Stimulated activated naive CD4-positive, alpha-beta T cell treated with Interleukin-2 at 50 U/mL for 16 hours (primary cell): ENCODE results near the gene DUOX2.

ENCODE experiments used
- DNase-seq: peaks from one replicate; lab custom pipeline; 2025; lab: John Stamatoyannopoulos, UW

DUOX2 gene

DNA sequence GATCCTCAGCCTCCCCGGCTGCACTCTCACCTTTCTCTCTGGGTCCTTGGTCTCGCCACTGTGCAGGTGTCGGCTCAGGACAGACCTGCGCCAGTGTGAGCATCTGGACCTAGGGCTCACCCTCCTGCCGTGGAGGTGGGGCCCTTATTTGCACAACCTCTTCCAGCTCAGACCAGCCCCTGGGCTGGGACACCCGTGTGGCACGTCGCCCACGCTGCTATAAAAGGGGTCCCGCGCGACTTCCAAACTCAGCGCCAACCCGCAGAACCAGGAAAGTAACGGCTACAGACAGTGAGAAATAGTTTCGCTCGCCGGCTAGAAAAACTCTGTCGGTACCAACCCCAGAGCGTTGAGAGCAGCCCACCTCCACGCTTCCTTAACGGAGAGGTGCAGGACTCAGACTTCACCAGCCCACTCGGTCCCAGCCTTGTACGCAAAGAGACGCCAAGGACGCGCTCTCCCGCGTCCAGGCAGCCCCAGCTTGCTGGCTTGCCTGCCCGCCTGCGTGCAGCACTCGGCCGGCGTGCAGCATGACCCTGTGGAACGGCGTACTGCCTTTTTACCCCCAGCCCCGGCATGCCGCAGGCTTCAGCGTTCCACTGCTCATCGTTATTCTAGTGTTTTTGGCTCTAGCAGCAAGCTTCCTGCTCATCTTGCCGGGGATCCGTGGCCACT lies at the start of gene DUOX2, which contains the start of gene DUOXA2:
Gene DUOX2, minus strand, starts transcription at position 97 of the 675 bp plus-strand sequence. CDS start 761 bp downstream, outside the sequence.
Gene DUOXA2, plus strand, starts transcription at position 251 of the 675 bp plus-strand sequence. Its CDS starts 280 bp downstream, at position 531.
- no peak for DNase-seq

- no peak for DNase-seq
Measured at GRCh38 chr15:45163508-45163856, 49.5 kb upstream of the DUOX2 start.

DNA sequence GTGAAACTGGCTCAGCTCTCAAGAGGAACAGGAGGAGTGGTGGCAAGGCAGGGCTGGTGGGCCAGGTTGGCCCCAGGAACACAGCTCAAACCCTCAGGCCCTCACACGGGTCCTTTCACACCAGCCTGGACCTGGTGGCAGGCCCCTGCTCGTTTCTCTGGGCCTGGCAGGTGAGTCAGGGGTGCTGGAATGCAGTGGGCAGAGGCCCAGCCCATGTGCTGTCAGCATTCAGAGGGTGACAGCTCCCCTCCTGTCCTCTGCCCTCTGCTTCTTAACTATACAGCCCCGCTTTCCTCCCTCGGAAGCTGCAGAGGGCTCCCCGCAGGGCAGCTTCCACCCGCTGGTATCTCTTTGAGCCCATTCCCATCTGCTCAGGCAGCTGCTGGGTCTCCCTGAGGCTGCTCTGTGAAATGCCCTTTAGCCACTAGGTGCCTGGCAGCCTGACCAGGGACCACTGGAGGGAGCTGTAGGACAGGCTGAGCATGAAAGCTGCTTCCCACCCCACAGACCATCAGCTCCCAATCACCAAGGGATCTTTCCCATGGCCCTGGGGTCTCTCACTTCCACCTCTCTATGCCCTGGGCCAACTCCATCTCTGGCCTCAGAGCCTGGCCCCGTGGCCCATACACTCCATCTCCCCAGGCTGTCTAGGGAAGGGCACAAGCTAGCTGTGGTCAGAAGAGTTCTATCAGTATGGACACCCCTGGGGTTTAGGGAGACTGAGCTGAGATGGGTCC lies 49.0 kb upstream of the DUOX2 start:
- DNase-seq: peak; percentile 50

- DNase-seq: no peak
Measured at GRCh38 chr15:45161666-45162065, 47.7 kb upstream of the DUOX2 start.

- no peak for DNase-seq
Measured at GRCh38 chr15:45157974-45158373, 44.0 kb upstream of the DUOX2 start.

DNA sequence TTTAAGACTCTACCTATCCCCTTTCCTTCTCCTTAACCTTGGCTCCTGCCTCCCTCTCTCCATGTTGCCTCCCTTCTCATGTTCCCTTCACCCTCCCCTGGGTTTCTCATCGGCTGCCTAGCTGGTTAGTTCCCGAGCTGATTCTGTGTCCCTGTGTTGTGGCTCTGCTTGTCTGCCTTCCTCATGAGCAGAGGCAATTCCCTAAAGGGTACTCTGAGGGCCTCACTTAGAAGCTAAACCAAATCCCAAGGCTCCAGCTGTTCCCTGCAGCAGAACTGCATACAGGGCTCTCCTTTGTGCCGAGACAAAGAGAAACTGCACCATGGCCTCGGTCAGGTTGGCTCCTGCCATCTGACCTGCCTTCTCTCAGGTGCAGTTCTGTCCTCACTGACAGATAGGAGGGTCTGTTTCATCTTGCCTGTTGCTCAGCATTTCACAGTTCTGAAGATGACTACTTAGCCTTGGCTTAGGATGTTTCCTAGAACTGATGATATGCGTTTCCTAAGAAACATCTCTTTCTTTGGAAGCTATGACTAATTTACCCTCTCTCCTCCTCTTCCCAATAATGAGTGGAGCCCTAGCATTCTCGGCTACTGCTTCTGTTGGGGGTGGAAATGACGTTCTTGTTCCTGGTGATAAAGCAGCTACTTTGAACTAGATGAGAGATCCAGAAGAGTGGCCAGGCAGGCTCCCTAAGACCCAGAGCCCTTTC lies 42.9 kb upstream of the DUOX2 start:
- no peak for DNase-seq

- no peak for DNase-seq
Measured at GRCh38 chr15:45155739-45156138, 41.8 kb upstream of the DUOX2 start.

DNA sequence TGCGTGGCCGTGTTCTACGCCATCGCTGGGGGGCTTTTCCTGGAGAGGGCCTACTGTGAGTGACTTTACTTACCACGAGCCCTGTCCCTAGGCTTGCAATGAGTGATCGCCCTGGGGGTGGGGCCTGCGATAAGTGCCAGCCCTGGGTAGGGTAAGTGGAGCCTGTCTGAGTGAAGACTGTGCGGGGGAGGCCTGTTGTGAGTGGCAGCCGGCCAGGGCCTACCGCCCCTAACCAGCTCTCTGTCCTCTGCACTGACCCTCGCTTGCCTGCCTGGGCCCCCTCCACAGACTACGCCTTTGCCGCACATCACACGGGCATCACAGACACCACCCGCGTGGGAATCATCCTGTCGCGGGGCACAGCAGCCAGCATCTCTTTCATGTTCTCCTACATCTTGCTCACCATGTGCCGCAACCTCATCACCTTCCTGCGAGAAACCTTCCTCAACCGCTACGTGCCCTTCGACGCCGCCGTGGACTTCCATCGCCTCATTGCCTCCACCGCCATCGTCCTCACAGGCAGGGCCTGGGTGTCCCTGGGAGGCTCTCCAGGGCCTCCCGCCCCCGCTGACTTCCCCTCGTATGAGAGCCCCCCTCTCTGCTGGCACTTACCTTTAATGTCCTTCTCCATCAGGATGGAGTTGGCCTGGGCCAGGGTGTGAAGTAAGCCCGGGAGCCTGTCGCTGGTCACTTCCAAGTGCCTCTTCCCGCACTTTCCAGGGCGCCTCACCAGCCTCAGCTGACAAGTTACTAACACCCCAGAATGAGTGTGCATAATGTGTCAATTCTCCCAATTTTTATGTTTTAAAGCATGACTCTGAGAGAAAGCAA lies 38.2 kb upstream of the DUOX2 start:
- DNase-seq: no peak

DNA sequence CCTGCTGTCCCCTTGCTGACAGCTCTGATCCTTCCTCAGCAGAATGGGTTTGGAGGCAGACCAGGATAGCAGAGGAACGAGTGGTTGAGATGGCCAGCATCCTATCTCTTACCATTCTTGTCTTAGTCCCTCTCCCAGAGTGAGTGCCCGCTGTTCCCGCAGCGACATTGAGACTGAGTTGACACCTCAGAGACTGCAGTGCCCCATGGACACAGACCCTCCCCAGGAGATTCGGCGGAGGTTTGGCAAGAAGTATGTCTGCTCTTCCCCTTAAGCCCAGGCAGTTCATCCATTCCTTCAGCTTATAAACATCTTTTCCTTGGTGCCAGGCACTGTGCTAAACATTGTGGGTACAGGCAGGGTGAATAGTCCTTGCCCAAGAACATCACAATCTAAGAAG lies 37.0 kb upstream of the DUOX2 start:
- DNase-seq: no peak

DNA sequence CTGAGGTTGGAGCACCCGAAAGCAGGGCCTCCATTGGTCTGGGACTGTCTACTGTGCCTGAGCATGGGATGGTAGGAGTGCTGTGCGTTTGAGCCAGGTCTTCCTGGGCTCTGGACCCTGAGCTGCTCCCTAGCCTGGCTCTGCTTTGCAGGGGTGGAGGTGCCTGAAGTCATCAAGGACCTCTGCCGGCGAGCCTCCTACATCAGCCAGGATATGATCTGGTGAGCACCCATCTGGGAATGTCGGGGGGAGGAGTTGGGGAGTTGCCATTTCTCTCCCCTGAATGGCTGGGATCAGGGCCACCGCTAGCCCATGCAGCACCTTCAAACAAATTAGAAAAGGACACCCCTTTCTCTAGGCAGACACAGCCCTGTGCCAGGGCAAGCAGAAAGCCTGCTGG lies 36.5 kb upstream of the DUOX2 start:
- DNase-seq: no peak

DNA sequence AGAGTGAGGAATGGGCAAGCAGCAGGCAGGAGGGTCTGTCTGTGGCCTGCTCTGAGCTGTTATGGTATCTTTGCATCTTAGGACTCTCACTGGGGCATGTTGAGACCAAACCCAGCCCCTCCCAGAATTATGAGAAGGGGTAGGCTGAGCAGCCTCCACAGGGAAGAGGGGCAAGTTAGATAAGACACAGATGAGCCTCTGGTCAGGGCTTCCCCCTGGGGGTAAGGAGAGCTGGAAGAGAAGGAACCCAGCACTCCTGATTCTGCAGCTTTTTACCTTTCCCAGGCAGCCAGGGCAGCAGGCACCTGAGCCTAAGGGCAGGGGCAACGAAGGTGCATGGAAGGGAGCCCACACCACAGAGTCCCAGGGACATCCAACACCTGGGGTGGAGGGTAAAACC lies 35.1 kb upstream of the DUOX2 start:
- DNase-seq: no peak

GRCh38 chr15:45148076-45149059 lies 34.4 kb upstream of the DUOX2 start:
- DNase-seq: no peak

DNA sequence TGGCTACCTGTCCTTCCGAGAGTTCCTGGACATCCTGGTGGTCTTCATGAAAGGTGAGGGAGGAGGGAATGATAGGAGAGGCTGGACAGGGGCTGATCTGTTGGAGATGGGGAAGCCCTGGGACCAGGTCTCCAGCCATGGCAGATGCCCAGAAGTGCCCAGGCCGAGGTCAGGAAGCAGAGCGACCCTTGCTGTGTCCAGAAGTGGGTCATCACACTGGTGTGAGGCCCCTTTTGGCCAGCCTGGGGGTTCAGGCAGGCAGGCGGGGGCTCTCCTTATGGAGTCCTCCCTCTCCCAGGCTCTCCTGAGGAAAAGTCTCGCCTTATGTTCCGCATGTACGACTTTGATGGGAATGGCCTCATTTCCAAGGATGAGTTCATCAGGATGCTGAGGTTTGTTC lies 33.6 kb upstream of the DUOX2 start:
- DNase-seq: no peak

DNA sequence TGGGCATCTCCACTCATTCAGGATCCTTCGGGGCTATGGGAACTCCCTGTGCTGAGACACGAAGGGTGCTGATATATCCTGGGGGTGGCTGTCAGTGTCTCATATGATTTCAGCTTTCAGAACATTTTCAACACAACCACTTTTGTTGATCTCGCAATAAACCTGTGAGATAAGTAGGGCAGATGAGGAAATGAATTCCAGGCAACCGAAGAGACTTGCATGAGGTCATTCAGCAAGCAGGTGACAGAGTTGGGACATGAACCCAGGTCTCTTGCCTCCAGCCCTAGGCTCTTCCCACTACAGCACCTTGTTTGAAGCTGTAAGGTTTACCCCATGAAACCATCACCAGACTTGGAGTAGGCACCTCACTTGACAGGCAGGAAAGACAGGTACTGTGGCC lies 32.4 kb upstream of the DUOX2 start:
- no peak for DNase-seq

DNA sequence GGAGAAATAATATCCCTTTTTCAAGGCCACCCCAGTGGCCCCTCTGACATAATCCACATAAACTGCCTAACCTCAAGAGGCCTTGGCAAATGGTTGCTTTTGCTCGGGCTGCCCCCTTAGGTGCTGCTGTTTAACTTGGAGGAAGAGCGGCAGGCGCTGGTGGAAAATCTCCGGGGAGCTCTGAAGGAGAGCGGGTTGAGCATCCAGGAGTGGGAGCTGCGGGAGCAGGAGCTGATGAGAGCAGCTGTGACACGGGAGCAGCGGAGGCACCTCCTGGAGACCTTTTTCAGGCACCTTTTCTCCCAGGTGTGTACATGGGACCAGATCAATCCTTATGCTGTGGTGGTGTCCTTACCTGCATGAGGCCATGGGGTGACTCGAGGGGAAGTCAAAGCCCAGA lies 30.8 kb upstream of the DUOX2 start:
- no peak for DNase-seq

- no peak for DNase-seq
Measured at GRCh38 chr15:45143946-45144345, 30.0 kb upstream of the DUOX2 start.

DNA sequence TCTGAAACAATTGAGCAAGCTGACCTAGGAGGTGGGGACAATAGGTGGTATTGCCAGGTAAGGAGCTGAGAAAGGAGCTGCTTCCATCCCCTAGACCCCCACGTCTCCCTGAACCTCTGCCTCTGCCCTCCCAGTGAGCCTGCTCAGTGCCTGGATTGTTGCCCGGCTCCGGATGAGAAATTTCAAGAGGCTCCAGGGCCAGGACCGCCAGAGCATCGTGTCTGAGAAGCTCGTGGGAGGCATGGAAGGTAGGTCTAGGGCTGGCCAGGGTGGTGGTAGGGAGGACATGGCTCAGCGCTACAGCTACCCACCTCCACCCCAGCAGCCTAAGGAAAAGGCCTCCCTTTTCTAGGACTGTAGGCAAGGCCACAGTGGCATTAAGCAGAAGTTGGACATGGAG lies 29.1 kb upstream of the DUOX2 start:
- no peak for DNase-seq

- no peak for DNase-seq
Measured at GRCh38 chr15:45141386-45141785, 27.4 kb upstream of the DUOX2 start.

GRCh38 chr15:45140557-45141250 lies 26.7 kb upstream of the DUOX2 start:
- DNase-seq: no peak

DNA sequence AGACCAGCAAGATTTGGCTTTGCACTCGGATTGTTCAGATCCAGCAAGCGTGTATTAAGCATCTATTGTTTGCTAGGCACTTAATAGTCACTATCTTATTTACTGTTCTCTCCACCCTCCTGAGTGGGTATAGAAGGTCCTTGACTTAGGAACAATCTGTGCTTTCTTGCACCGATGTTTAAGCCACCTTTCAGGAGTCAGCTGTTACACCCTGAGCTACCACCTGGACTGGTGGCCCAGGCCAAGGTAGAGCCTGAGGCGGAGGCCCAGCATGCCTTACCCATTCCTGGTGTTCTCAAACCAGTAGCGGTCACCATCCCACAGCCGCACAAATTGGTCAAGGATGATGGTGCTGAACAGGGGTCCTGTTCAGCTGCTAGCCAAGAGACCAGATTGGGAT lies 25.8 kb upstream of the DUOX2 start:
- no peak for DNase-seq
